ENCODE results near the gene EPHA2. TPM values are rescaled to one million over a fixed set of nuclear protein-coding genes. Genes with fewer than 3 reads are reported as not detected.
"Not testable (repeated sequence)": the region's sequence is repeated elsewhere in the genome, so short reads cannot be mapped to it uniquely, and the experiment has no call there.

Gene EPHA2
- total and polyA plus RNA-seq, 7 experiments from 2014 or later = 0.30 to 0.61 (median 0.59) TPM; not detected in 4

GRCh38 chr1:16168622-16169360 lies 12.9 kb upstream of the EPHA2 start:
- ATAC-seq (no peak), DNase-seq (no peak)
- intact Hi-C loops (cut with micrococcal nuclease) = loop anchor here in 1 of 2 donors (1.0 kb wide), 1 partner anchor 38 kb away; no protein-coding TSS in a partner anchor
- CTCF ChIA-PET = interaction anchor here (0.5 to 1.7 kb wide), 5 partner anchors 12 to 317 kb away, joined by 3 to 7 read pairs (median 3); no protein-coding TSS in a partner anchor
- Histone ChIP-seq H3K36me3 (ENCODE audit: control insufficient read depth in 2 of 3, insufficient read depth in 3 of 3, low read length in 3 of 3) (no peaks in the 10 kb centered on the region), H3K4me3 (ENCODE audit: low read length) (no peak overlapping the region), H3K9me3 (ENCODE audit: control insufficient read depth in 2 of 3, low read length in 3 of 3) (no peaks in the 10 kb centered on the region), H3K4me1 (ENCODE audit: control insufficient read depth in 2 of 2, insufficient read depth in 2 of 2, low read length in 2 of 2) (peaks cover 14 to 27% of the 10 kb centered on the region in 2 donors), H3K27me3 (ENCODE audit: control insufficient read depth in 2 of 2, insufficient read depth in 2 of 2, low read length in 2 of 2) (no peaks in the 10 kb centered on the region), H3K27ac (ENCODE audit: low read depth, low read length) (no peak overlapping the region)
- Mint-ChIP-seq H3K36me3 (no peaks in the 10 kb centered on the region), H3K4me1 (peaks cover 25 to 61% (median 40%) of the 10 kb centered on the region in 7 donors), H3K27me3 (peaks cover 0 to 57% (median 0%) of the 10 kb centered on the region in 5 donors), H3K9me3 (peaks cover 0 to 1% (median 0%) of the 10 kb centered on the region in 11 donors), H3K27ac (peak overlapping the region in 8 of 9 donors; percentile 38 to 92 (median 74)), H3K4me3 (peak overlapping the region; percentile 56 to 85 (median 80))
- POLR2A ChIA-PET = interaction anchor here (1.0 to 1.2 kb wide), 2 partner anchors 12 to 80 kb away, joined by 3 to 5 read pairs; partner anchors contain the start of gene EPHA2

- Histone ChIP-seq H3K27ac (ENCODE audit: low read depth, low read length) (peak overlapping the region; percentile 53), H3K4me3 (ENCODE audit: low read length) (peak overlapping the region; percentile 41), H3K4me1 (ENCODE audit: control insufficient read depth in 2 of 2, insufficient read depth in 2 of 2, low read length in 2 of 2) (peaks cover 18 to 34% of the 10 kb centered on the region in 2 donors)
- Mint-ChIP-seq H3K27ac (peak overlapping the region in 6 of 9 donors; percentile 51 to 92 (median 76)), H3K4me3 (peak overlapping the region; percentile 56 to 85 (median 80)), H3K4me1 (peaks cover 25 to 67% (median 47%) of the 10 kb centered on the region in 7 donors), H3K27me3 (peaks cover 0 to 59% (median 0%) of the 10 kb centered on the region in 5 donors)
- H3K9me3 ChIP-seq (ENCODE audit: control insufficient read depth in 2 of 3, low read length in 3 of 3); ATAC-seq; H3K9me3 Mint-ChIP-seq; POLR2A ChIA-PET; H3K36me3 Mint-ChIP-seq; DNase-seq; H3K36me3 ChIP-seq (ENCODE audit: control insufficient read depth in 2 of 3, insufficient read depth in 3 of 3, low read length in 3 of 3); H3K27me3 ChIP-seq (ENCODE audit: control insufficient read depth in 2 of 2, insufficient read depth in 2 of 2, low read length in 2 of 2): not testable (repeated sequence)
- intact Hi-C loops (cut with micrococcal nuclease) = loop anchor here in 1 of 2 donors (1.0 kb wide), 1 partner anchor 38 kb away; no protein-coding TSS in a partner anchor
- CTCF ChIA-PET = interaction anchor here (0.6 to 1.7 kb wide), 3 partner anchors 13 to 253 kb away, joined by 3 to 7 read pairs (median 4); no protein-coding TSS in a partner anchor
Measured at GRCh38 chr1:16168144-16168495, 12.3 kb upstream of the EPHA2 start.

- ChIA-PET POLR2A (no interaction called here), CTCF (interaction anchor here (1.7 kb wide), 1 partner anchor 89 kb away, joined by 7 read pairs; no protein-coding TSS in a partner anchor)
- Histone ChIP-seq H3K36me3 (ENCODE audit: control insufficient read depth in 2 of 3, insufficient read depth in 3 of 3, low read length in 3 of 3) (no peaks in the 10 kb centered on the region), H3K4me3 (ENCODE audit: low read length) (peak overlapping the region; percentile 41), H3K27ac (ENCODE audit: low read depth, low read length) (peak overlapping the region; percentile 53), H3K9me3 (ENCODE audit: control insufficient read depth in 2 of 3, low read length in 3 of 3) (no peaks in the 10 kb centered on the region), H3K4me1 (ENCODE audit: control insufficient read depth in 2 of 2, insufficient read depth in 2 of 2, low read length in 2 of 2) (peaks cover 24 to 39% of the 10 kb centered on the region in 2 donors), H3K27me3 (ENCODE audit: control insufficient read depth in 2 of 2, insufficient read depth in 2 of 2, low read length in 2 of 2) (no peaks in the 10 kb centered on the region)
- intact Hi-C loops (cut with micrococcal nuclease) = loop anchor here in 1 of 2 donors (1.0 kb wide), 1 partner anchor 39 kb away; no protein-coding TSS in a partner anchor
- peaks cover 0 to 59% (median 0%) of the 10 kb centered on the region in 5 donors for H3K27me3 Mint-ChIP-seq
- H3K4me1 Mint-ChIP-seq = peaks cover 31 to 73% (median 53%) of the 10 kb centered on the region in 7 donors
- peak overlapping the region; percentile 56 to 85 (median 80) for H3K4me3 Mint-ChIP-seq
- DNase-seq = peak; percentile 57 to 77 (median 72)
- peak; percentile 89 for ATAC-seq
- H3K27ac Mint-ChIP-seq = peak overlapping the region in 5 of 9 donors; percentile 29 to 72 (median 53)
- no peaks in the 10 kb centered on the region for H3K36me3 Mint-ChIP-seq
- peaks cover 0 to 1% (median 0%) of the 10 kb centered on the region in 11 donors for H3K9me3 Mint-ChIP-seq
Measured at GRCh38 chr1:16167331-16168143, 11.7 kb upstream of the EPHA2 start.

GRCh38 chr1:16166117-16166516 lies 10.2 kb upstream of the EPHA2 start:
- Mint-ChIP-seq H3K36me3 (no peaks in the 10 kb centered on the region), H3K9me3 (peaks cover 0 to 1% (median 0%) of the 10 kb centered on the region in 11 donors), H3K27me3 (peaks cover 0 to 68% (median 0%) of the 10 kb centered on the region in 5 donors), H3K4me3 (peak overlapping the region; percentile 21 to 83 (median 50)), H3K4me1 (peaks cover 43 to 86% (median 65%) of the 10 kb centered on the region in 7 donors), H3K27ac (peak overlapping the region in 6 of 9 donors; percentile 8 to 81 (median 61))
- Histone ChIP-seq H3K4me1 (ENCODE audit: control insufficient read depth in 2 of 2, insufficient read depth in 2 of 2, low read length in 2 of 2) (peaks cover 34 to 53% of the 10 kb centered on the region in 2 donors), H3K27me3 (ENCODE audit: control insufficient read depth in 2 of 2, insufficient read depth in 2 of 2, low read length in 2 of 2) (no peaks in the 10 kb centered on the region), H3K36me3 (ENCODE audit: control insufficient read depth in 2 of 3, insufficient read depth in 3 of 3, low read length in 3 of 3) (no peaks in the 10 kb centered on the region), H3K9me3 (ENCODE audit: control insufficient read depth in 2 of 3, low read length in 3 of 3) (no peaks in the 10 kb centered on the region), H3K4me3 (ENCODE audit: low read length) (no peak overlapping the region), H3K27ac (ENCODE audit: low read depth, low read length) (no peak overlapping the region)
- POLR2A ChIA-PET = no interaction called here
- ATAC-seq = no peak
- intact Hi-C loops (cut with micrococcal nuclease) = loop anchor here in 1 of 2 donors (1.0 kb wide), 1 partner anchor 8 kb away; no protein-coding TSS in a partner anchor
- no peak for DNase-seq
- CTCF ChIA-PET = interaction anchor here (0.6 kb wide), 1 partner anchor 12 kb away, joined by 5 read pairs; no protein-coding TSS in a partner anchor

- ATAC-seq = no peak
- no peaks in the 10 kb centered on the region for H3K36me3 ChIP-seq (ENCODE audit: control insufficient read depth in 2 of 3, insufficient read depth in 3 of 3, low read length in 3 of 3)
- ChIA-PET CTCF (interaction anchor here (0.6 kb wide), 1 partner anchor 315 kb away, joined by 3 read pairs; no protein-coding TSS in a partner anchor), POLR2A (interaction anchor here (0.5 kb wide), 1 partner anchor 18 kb away, joined by 3 read pairs; no protein-coding TSS in a partner anchor)
- Mint-ChIP-seq H3K27ac (peak overlapping the region in 7 of 9 donors; percentile 19 to 81 (median 58)), H3K27me3 (peaks cover 0 to 69% (median 0%) of the 10 kb centered on the region in 5 donors), H3K4me1 (peaks cover 43 to 88% (median 65%) of the 10 kb centered on the region in 7 donors), H3K36me3 (no peaks in the 10 kb centered on the region), H3K9me3 (peaks cover 0 to 1% (median 0%) of the 10 kb centered on the region in 11 donors), H3K4me3 (peak overlapping the region in 9 of 10 donors; percentile 10 to 83 (median 51))
- intact Hi-C loops (cut with micrococcal nuclease) = no loop called here
- no peaks in the 10 kb centered on the region for H3K9me3 ChIP-seq (ENCODE audit: control insufficient read depth in 2 of 3, low read length in 3 of 3)
- DNase-seq = no peak
- H3K27ac ChIP-seq (ENCODE audit: low read depth, low read length) = no peak overlapping the region
- H3K27me3 ChIP-seq (ENCODE audit: control insufficient read depth in 2 of 2, insufficient read depth in 2 of 2, low read length in 2 of 2) = no peaks in the 10 kb centered on the region
- H3K4me3 ChIP-seq (ENCODE audit: low read length) = no peak overlapping the region
- H3K4me1 ChIP-seq (ENCODE audit: control insufficient read depth in 2 of 2, insufficient read depth in 2 of 2, low read length in 2 of 2) = peaks cover 34 to 53% of the 10 kb centered on the region in 2 donors
Measured at GRCh38 chr1:16165548-16165947, 9.7 kb upstream of the EPHA2 start.

- no peaks in the 10 kb centered on the region for H3K36me3 ChIP-seq (ENCODE audit: control insufficient read depth in 2 of 3, insufficient read depth in 3 of 3, low read length in 3 of 3)
- ChIA-PET CTCF (interaction anchor here (0.6 kb wide), 1 partner anchor 316 kb away, joined by 3 read pairs; no protein-coding TSS in a partner anchor), POLR2A (interaction anchor here (0.5 kb wide), 1 partner anchor 17 kb away, joined by 3 read pairs; no protein-coding TSS in a partner anchor)
- ATAC-seq (no peak), DNase-seq (no peak)
- no peaks in the 10 kb centered on the region for H3K9me3 ChIP-seq (ENCODE audit: control insufficient read depth in 2 of 3, low read length in 3 of 3)
- peak overlapping the region in 4 of 10 donors; percentile 36 to 83 (median 58) for H3K4me3 Mint-ChIP-seq
- peaks cover 0 to 1% (median 0%) of the 10 kb centered on the region in 11 donors for H3K9me3 Mint-ChIP-seq
- H3K27me3 ChIP-seq (ENCODE audit: control insufficient read depth in 2 of 2, insufficient read depth in 2 of 2, low read length in 2 of 2) = no peaks in the 10 kb centered on the region
- no peak overlapping the region for H3K27ac ChIP-seq (ENCODE audit: low read depth, low read length)
- H3K27me3 Mint-ChIP-seq = peaks cover 0 to 65% (median 0%) of the 10 kb centered on the region in 5 donors
- intact Hi-C loops (cut with micrococcal nuclease) = no loop called here
- H3K4me3 ChIP-seq (ENCODE audit: low read length) = no peak overlapping the region
- peaks cover 45 to 86% (median 68%) of the 10 kb centered on the region in 7 donors for H3K4me1 Mint-ChIP-seq
- peaks cover 34 to 53% of the 10 kb centered on the region in 2 donors for H3K4me1 ChIP-seq (ENCODE audit: control insufficient read depth in 2 of 2, insufficient read depth in 2 of 2, low read length in 2 of 2)
- no peaks in the 10 kb centered on the region for H3K36me3 Mint-ChIP-seq
- H3K27ac Mint-ChIP-seq = peak overlapping the region in 4 of 9 donors; percentile 45 to 82 (median 70)
Measured at GRCh38 chr1:16165073-16165364, 9.2 kb upstream of the EPHA2 start.
